AML-193 (cell line): ENCODE data around the gene TMEM271.
"Not testable (repeated sequence)": the region's sequence is repeated elsewhere in the genome, so short reads cannot be mapped to it uniquely, and the experiment has no call there.

ENCODE experiments used
- DNase-seq, 2 experiments: peaks; one replicate each; lab custom pipeline; 2025; lab: John Stamatoyannopoulos, UW

The TMEM271 gene

GRCh38 chr4:609400-610050, 33.4 kb upstream of the TMEM271 start:
- DNase-seq, result no peak

- no peak for DNase-seq
These were observed 32.1 kb upstream of the TMEM271 start for GRCh38 chr4:608236-608635.

GRCh38 chr4:605702-606425, 29.8 kb upstream of the TMEM271 start:
- no peak for DNase-seq

GRCh38 chr4:604131-604530, 28.0 kb upstream of the TMEM271 start:
- no peak for DNase-seq

- DNase-seq, result no peak
These were observed 26.5 kb upstream of the TMEM271 start for GRCh38 chr4:602559-602942.

- DNase-seq, result no peak
These were observed 25.8 kb upstream of the TMEM271 start for GRCh38 chr4:601612-602558.

- no peak for DNase-seq
These were observed 24.9 kb upstream of the TMEM271 start for GRCh38 chr4:600850-601515.

GRCh38 chr4:600166-600565, 24.1 kb upstream of the TMEM271 start:
- no peak for DNase-seq

- DNase-seq, result no peak
These were observed 22.8 kb upstream of the TMEM271 start for GRCh38 chr4:598925-599324.

GRCh38 chr4:592825-593520, 16.9 kb upstream of the TMEM271 start:
- no peak for DNase-seq

GRCh38 chr4:592178-592577, 16.1 kb upstream of the TMEM271 start:
- DNase-seq, result not testable (repeated sequence)

GRCh38 chr4:590313-590841, 14.3 kb upstream of the TMEM271 start:
- DNase-seq, result no peak

GRCh38 chr4:589219-589963, 13.3 kb upstream of the TMEM271 start:
- DNase-seq, result no peak

GRCh38 chr4:588351-588849, 12.3 kb upstream of the TMEM271 start:
- DNase-seq, result no peak

- no peak for DNase-seq
These were observed 11.7 kb upstream of the TMEM271 start for GRCh38 chr4:587671-588350.

GRCh38 chr4:583820-584219, 7.7 kb upstream of the TMEM271 start:
- DNase-seq, result no peak

- DNase-seq, result no peak
These were observed 5.8 kb upstream of the TMEM271 start for GRCh38 chr4:581753-582361.

- no peak for DNase-seq
These were observed 5.1 kb upstream of the TMEM271 start for GRCh38 chr4:581181-581580.

GRCh38 chr4:579543-580175, 3.6 kb upstream of the TMEM271 start:
- DNase-seq, result no peak
